GM13976 (cell line): ENCODE data around the gene SH3RF1.

Experiments used
- DNase-seq: peaks from one replicate; pipeline ENCODE4 v3.0.0; 2012; ENCODE audit warnings: low spot score
- CTCF ChIP-seq: IDR thresholded peaks from 2 replicates; pipeline ENCODE4 v1.5.1; 2012; ENCODE audit warnings: borderline replicate concordance, mild to moderate bottlenecking; ENCODE audit not compliant: insufficient read depth; ENCODE audit errors: extremely low read depth, missing control alignments, control extremely low read depth
- in situ Hi-C: fragments of 300-500 bp; cut with MboI; formaldehyde crosslinking; loops from one replicate; pipeline ENCODE4 v1.12.0; 2022; ENCODE audit warnings: low sequenced_read_pairs, mixed read lengths, inconsistent platforms; ENCODE audit not compliant: unreplicated experiment

SH3RF1 gene

DNA sequence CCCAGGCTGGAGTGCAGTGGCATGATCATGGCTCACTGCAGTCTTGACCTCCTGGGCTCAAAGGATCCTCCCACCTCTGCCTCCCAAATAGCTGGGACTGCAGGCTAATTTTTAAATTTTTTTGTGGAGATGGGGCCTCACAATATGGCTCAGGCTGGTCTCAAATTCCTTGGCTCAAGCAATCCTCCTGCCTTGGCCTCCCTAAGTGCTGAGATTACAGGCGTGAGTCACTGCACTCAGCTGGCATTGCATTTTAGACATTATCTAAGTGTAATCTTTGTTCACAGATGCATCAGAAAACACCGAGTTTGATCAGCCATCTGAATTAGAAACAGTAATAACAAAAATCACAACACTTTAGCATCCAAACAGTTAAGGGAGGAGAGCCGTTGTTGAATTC is 207.3 kb downstream of the SH3RF1 start:
- no peak for TF ChIP-seq CTCF
- DNase-seq = no peak
- in situ Hi-C loops = no loop called here

DNA sequence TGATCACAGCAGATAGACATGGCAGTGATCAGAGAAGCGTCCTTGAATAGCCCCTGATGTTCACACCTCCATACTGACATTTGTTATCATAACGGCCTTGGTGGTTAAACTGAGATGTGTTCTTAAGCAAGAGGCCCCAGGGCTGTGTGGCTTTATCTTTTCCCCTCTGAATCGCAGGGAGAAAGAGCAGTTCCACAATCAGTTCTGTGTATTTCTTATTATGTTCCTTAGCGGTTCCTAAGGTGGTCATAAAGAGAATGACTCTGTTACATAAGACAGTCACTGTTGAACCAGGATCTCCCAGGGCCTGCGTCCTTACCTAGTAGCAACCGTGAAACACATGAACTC is 207.9 kb downstream of the SH3RF1 start:
- in situ Hi-C loops = no loop called here
- DNase-seq = no peak
- no peak for TF ChIP-seq CTCF

GRCh38 chr4:169061386-169061785 is 209.4 kb downstream of the SH3RF1 start:
- TF ChIP-seq CTCF = no peak
- DNase-seq = no peak
- in situ Hi-C loops = no loop called here

- no peak for TF ChIP-seq CTCF
- in situ Hi-C loops = no loop called here
- DNase-seq = no peak
These were observed 210.2 kb downstream of the SH3RF1 start for GRCh38 chr4:169060391-169061091.

DNA sequence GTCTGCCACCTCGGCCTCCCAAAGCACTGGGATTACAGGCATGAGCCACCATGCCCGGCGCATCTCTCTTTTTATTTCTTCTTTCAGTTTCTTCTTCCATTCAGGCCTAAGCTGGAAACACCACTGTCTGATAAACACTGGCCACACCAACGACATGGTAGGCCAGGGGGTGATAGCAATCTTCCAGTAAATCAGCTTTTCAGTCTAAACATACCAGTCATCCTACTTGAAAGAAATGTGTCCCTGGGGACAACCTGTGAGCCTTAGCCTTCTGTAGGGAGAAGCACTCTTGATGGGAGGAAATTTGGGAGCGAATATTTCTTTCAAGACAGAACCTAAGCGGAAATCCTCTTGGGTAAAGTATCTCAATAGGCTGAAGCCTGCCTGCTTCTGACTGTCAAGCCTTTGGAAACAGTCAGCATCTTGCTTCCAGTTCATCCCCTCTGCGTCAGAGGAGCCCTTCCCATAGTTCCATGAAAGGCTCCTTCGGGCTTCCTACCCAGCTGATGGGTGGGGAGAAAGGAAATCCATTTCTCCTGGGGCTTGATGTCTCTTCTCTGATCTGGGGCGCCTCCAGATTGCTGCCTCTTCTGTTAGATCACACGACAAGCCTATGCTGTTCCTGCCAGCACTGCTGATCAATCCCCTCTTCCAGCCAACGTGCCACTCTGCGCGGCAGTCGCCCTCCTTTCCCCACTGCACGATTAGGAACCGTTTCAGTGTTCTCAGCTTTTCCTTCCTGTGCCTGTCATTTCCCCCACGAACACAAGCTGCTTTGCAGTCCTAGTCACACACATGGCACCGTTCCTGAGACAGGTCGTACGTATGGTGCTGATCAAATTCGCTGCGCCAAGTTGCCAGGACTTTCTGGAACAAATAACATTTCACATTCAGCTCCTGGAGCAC is 211.2 kb downstream of the SH3RF1 start:
- in situ Hi-C loops = no loop called here
- DNase-seq = no peak
- TF ChIP-seq CTCF = no peak

GRCh38 chr4:169058312-169058711 is 212.4 kb downstream of the SH3RF1 start:
- DNase-seq = no peak
- in situ Hi-C loops = no loop called here
- TF ChIP-seq CTCF = no peak
